22Rv1 (cell line): ENCODE measurements around the gene SRC.

ENCODE experiments used
- ZFX ChIP-seq: fragments of 450-650 bp; IDR thresholded peaks from 2 replicates; pipeline ENCODE4 v1.6.1; 2017; ENCODE audit warnings: antibody characterized with exemption, borderline replicate concordance
- TF ChIP-seq, protein P1 (sequence below): fragments of 450-650 bp; IDR thresholded peaks from 2 replicates; pipeline ENCODE4 v1.5.1; 2017; ENCODE audit warnings: mild to moderate bottlenecking

DNA sequence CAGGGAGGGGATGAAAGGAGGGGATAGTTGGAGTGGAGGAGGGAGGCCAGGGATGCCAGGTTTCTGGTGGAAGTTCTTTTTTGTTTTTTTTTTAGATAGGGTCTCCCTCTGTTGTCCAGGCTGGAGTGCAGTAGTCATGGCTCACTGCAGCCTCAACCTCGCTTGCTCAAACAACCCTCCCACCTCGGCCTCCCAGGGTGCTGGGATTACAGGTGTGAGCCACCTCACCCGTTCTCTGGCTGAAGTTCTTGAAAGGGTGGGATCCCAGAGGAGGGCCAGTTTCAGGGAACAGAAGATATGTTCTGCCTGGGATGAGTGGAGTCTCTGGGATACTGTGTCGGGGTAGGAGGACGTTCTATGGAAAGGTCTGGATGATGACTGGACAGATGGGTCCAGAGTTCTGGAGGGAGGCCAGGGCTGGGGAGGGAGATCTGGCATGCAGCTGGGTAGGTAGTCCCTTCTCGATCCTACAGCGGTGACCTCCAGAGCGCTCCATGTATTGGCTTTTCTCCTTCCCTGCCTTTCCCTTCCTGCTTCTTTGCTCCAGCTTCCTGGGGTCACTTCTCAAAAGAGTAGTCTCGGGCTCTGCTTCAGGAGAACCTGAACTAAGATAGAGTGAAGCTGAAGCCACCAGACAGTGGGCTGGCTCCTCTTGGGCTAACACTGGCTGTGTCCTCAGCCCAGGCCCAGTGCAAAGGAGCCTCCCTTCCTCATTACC, 12.7 kb upstream of the SRC start:
- TF ChIP-seq, protein P1, sequence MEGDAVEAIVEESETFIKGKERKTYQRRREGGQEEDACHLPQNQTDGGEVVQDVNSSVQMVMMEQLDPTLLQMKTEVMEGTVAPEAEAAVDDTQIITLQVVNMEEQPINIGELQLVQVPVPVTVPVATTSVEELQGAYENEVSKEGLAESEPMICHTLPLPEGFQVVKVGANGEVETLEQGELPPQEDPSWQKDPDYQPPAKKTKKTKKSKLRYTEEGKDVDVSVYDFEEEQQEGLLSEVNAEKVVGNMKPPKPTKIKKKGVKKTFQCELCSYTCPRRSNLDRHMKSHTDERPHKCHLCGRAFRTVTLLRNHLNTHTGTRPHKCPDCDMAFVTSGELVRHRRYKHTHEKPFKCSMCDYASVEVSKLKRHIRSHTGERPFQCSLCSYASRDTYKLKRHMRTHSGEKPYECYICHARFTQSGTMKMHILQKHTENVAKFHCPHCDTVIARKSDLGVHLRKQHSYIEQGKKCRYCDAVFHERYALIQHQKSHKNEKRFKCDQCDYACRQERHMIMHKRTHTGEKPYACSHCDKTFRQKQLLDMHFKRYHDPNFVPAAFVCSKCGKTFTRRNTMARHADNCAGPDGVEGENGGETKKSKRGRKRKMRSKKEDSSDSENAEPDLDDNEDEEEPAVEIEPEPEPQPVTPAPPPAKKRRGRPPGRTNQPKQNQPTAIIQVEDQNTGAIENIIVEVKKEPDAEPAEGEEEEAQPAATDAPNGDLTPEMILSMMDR = no peak
- TF ChIP-seq ZFX = no peak
